Neural cell (in vitro differentiated cells): ENCODE data around the gene IL1RAPL2. TPM values are rescaled to one million over a fixed set of nuclear protein-coding genes. Genes with fewer than 3 reads are reported as not detected.

Experiments
- H2AFZ ChIP-seq: fragments of 200-600, 300-800 bp; sonication (generic), shearing (Covaris generic); 2 replicates; pipeline ENCODE4 v1.6.0; 2014; ENCODE audit warnings: low read depth, mild to moderate bottlenecking, antibody characterized with exemption, low read length, moderate library complexity
- H3F3A ChIP-seq: fragments of 200-600 bp; shearing (Covaris generic); 2 replicates; pipeline ENCODE4 v1.6.1; 2016; ENCODE audit warnings: mild to moderate bottlenecking, moderate library complexity, mixed read lengths, antibody characterized with exemption, low read length; ENCODE audit not compliant: insufficient read depth, poor library complexity, severe bottlenecking
- H3K27ac ChIP-seq: fragments of 200-600, 300-800 bp; sonication (generic), shearing (Covaris generic); 2 replicates; pipeline ENCODE4 v1.5.1; 2014; ENCODE audit warnings: mild to moderate bottlenecking, low read length, moderate library complexity
- H3K27me3 ChIP-seq: fragments of 300-800, 200-600 bp; sonication (generic), shearing (Covaris generic); 2 replicates; pipeline ENCODE4 v1.6.0; 2014; ENCODE audit warnings: mild to moderate bottlenecking, low read depth, low read length, moderate library complexity; ENCODE audit not compliant: insufficient read depth
- H3K36me3 ChIP-seq: fragments of 300-800, 200-600 bp; sonication (generic), shearing (Covaris generic); 2 replicates; pipeline ENCODE4 v1.5.1; 2014; ENCODE audit warnings: mild to moderate bottlenecking, antibody characterized with exemption, low read length, moderate library complexity; ENCODE audit not compliant: insufficient read depth
- H3K4me2 ChIP-seq: fragments of 300-800, 200-600 bp; sonication (generic), shearing (Covaris generic); 2 replicates; pipeline ENCODE4 v1.6.0; 2014; ENCODE audit warnings: mild to moderate bottlenecking, low read length
- H3K4me3 ChIP-seq: fragments of 300-800, 200-600 bp; sonication (generic), shearing (Covaris generic); 2 replicates; pipeline ENCODE4 v1.5.1; 2014; ENCODE audit warnings: mild to moderate bottlenecking, low read length, moderate library complexity
- H3K79me2 ChIP-seq: fragments of 200-600 bp; shearing (Covaris generic); replicated peaks from 2 replicates; pipeline ENCODE4 v1.6.0; 2014; ENCODE audit warnings: mild to moderate bottlenecking, low read length, moderate library complexity; ENCODE audit not compliant: insufficient read depth
- H3K9ac ChIP-seq: fragments of 300-800, 200-600 bp; sonication (generic), shearing (Covaris generic); 2 replicates; pipeline ENCODE4 v1.6.1; 2016; ENCODE audit warnings: mild to moderate bottlenecking, low read length, mixed read lengths
- H3K9me2 ChIP-seq: fragments of 200-600 bp; shearing (Covaris generic); 2 replicates; pipeline ENCODE4 v1.6.1; 2016; ENCODE audit warnings: mild to moderate bottlenecking, low read length, mixed read lengths; ENCODE audit not compliant: insufficient read depth
- H3K9me3 ChIP-seq: fragments of 200-600, 300-800 bp; sonication (generic), shearing (Covaris generic); 2 replicates; pipeline ENCODE4 v1.6.1; 2016; ENCODE audit warnings: mild to moderate bottlenecking, mixed run types, low read length, moderate library complexity, mixed read lengths
- H4K20me1 ChIP-seq: fragments of 200-600 bp; shearing (Covaris generic); 2 replicates; pipeline ENCODE4 v1.6.1; 2016; ENCODE audit warnings: mild to moderate bottlenecking, mixed run types; ENCODE audit not compliant: insufficient read depth
- CTCF ChIP-seq: fragments of 450-650 bp; IDR thresholded peaks from 2 replicates; pipeline ENCODE4 v1.5.1; 2014; ENCODE audit warnings: antibody characterized with exemption, mild to moderate bottlenecking, moderate library complexity; ENCODE audit not compliant: poor library complexity, severe bottlenecking
- EP300 ChIP-seq: fragments of 450-650 bp; conservative IDR thresholded peaks from 2 replicates; pipeline ENCODE4 v1.6.1; 2014; ENCODE audit warnings: antibody characterized with exemption, mild to moderate bottlenecking, moderate library complexity; ENCODE audit not compliant: poor library complexity, severe bottlenecking
- EZH2 ChIP-seq: fragments of 200-600, 300-800 bp; shearing (Covaris generic), sonication (generic); IDR thresholded peaks from 2 replicates; pipeline ENCODE4 v1.6.1; 2014; ENCODE audit warnings: antibody characterized with exemption, low read length, borderline replicate concordance, mild to moderate bottlenecking; ENCODE audit not compliant: insufficient read depth, poor library complexity, severe bottlenecking
- MXI1 ChIP-seq: fragments of 450-650 bp; conservative IDR thresholded peaks from 2 replicates; pipeline ENCODE4 v1.6.1; 2014; ENCODE audit warnings: antibody characterized with exemption, mild to moderate bottlenecking; ENCODE audit not compliant: poor library complexity, severe bottlenecking
- POLR2AphosphoS5 ChIP-seq: IDR thresholded peaks from 2 replicates; pipeline ENCODE4 v1.6.1; 2012
- RAD21 ChIP-seq: fragments of 450-650 bp; conservative IDR thresholded peaks from 2 replicates; pipeline ENCODE4 v1.6.1; 2014; ENCODE audit warnings: antibody characterized with exemption, mild to moderate bottlenecking, moderate library complexity
- REST ChIP-seq: IDR thresholded peaks from 2 replicates; pipeline ENCODE4 v1.6.1; 2012; ENCODE audit warnings: borderline replicate concordance
- SMC3 ChIP-seq: fragments of 450-650 bp; conservative IDR thresholded peaks from 2 replicates; pipeline ENCODE4 v1.6.1; 2014; ENCODE audit warnings: antibody characterized with exemption, mild to moderate bottlenecking, moderate library complexity; ENCODE audit not compliant: poor library complexity
- TAF1 ChIP-seq: IDR thresholded peaks from 2 replicates; pipeline ENCODE4 v1.6.1; 2012; ENCODE audit warnings: low read depth
- polyA plus RNA-seq: library from polyadenylated mRNA; depleted of rRNA; stranded (reverse); fragments of >200 nt; gene quantifications from 2 replicates; pipeline ENCODE4 v1.2.3, GENCODE V29; 2014

Gene IL1RAPL2
- polyA plus RNA-seq, 1 donor from 2014 or later: not detected

GRCh38 chrX:105695451-105695850, 1129.5 kb downstream of the IL1RAPL2 start:
- H2AFZ ChIP-seq: no peak overlapping the region

GRCh38 chrX:105696870-105697269, 1130.9 kb downstream of the IL1RAPL2 start:
- H3K27ac ChIP-seq: no peak overlapping the region
- H3K36me3 ChIP-seq: no peaks in the 10 kb centered on the region
- H3F3A ChIP-seq: no peaks in the 10 kb centered on the region
- H3K9ac ChIP-seq: no peak overlapping the region
- no peaks in the 10 kb centered on the region for H3K27me3 ChIP-seq
- no peaks in the 10 kb centered on the region for H3K9me2 ChIP-seq
- H3K4me2 ChIP-seq: no peak overlapping the region
- no peaks in the 10 kb centered on the region for H3K79me2 ChIP-seq
- no peak overlapping the region for H3K4me3 ChIP-seq
- no peaks in the 10 kb centered on the region for H3K9me3 ChIP-seq
- H2AFZ ChIP-seq: no peak overlapping the region
- no peaks in the 10 kb centered on the region for H4K20me1 ChIP-seq
- TF ChIP-seq EP300: no peak
- no peak for TF ChIP-seq TAF1
- no peak for TF ChIP-seq RAD21
- no peak for TF ChIP-seq SMC3
- TF ChIP-seq MXI1: no peak
- TF ChIP-seq REST: no peak
- TF ChIP-seq EZH2: no peak

More at GRCh38 chrX:105695451-105695850, 1129.5 kb downstream of the IL1RAPL2 start:
- Histone ChIP-seq H3K9me3 (no peaks in the 10 kb centered on the region), H3K4me3 (no peak overlapping the region), H3K9ac (no peak overlapping the region), H3K79me2 (no peaks in the 10 kb centered on the region), H3K27ac (no peak overlapping the region), H3K36me3 (no peaks in the 10 kb centered on the region), H4K20me1 (no peaks in the 10 kb centered on the region), H3K4me2 (no peak overlapping the region), H3K27me3 (no peaks in the 10 kb centered on the region), H3K9me2 (no peaks in the 10 kb centered on the region), H3F3A (no peaks in the 10 kb centered on the region)
- TF ChIP-seq EP300 (no peak), REST (no peak), CTCF (no peak), MXI1 (no peak), TAF1 (no peak), SMC3 (no peak), POLR2AphosphoS5 (no peak), EZH2 (no peak), RAD21 (no peak)
